ENCODE measurements around the gene NUDT12.

NUDT12 gene

DNA sequence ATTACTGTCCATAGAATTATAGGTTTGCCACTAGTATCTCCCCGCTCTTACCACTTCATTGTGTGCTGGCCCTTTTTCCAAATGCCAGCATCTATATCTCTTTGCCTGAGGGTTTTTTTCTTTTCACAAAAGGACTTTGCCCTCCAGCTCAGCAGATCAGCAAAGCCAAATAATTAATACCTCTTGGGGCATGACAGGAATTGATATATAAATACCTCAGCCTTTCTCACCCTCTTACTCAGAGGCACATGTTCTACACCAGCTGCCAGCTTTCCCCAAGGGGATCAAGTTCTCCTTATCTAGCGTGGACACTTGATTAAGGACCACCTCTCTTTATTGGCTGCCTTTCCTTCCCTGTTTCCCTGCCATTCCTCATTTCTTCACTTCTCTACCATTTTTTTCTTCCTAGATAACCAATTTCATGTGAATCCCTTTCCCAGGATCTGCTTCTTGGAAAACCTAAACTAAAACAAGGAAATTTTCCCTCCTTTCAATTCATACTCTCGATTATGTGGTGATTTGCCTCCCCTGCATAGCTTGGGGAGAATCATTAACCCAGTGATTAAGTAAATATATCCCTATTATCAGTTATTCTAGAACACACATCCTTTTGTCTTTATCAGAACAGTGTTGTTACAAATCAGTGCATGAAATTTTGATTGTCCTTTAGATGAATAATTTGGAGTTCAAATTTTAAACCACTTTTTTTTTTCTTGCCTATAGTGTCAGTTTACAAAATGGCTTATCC is 6.9 kb upstream of the NUDT12 start:
- no peak for TF ChIP-seq TAF1 (IDR thresholded peaks at IDR 0.05; ENCODE audit: low read depth)
- no peak for TF ChIP-seq ZBTB7A (IDR thresholded peaks at IDR 0.05; ENCODE audit: low read depth)
- no peak for TF ChIP-seq CEBPB (IDR thresholded peaks at IDR 0.05)
- TF ChIP-seq TEAD4 (IDR thresholded peaks at IDR 0.05) = no peak
- no peak for TF ChIP-seq CREB1 (IDR thresholded peaks at IDR 0.05; ENCODE audit: low read depth)
- TF ChIP-seq FOXM1 (IDR thresholded peaks at IDR 0.05; ENCODE audit: borderline replicate concordance, low read depth) = no peak

DNA sequence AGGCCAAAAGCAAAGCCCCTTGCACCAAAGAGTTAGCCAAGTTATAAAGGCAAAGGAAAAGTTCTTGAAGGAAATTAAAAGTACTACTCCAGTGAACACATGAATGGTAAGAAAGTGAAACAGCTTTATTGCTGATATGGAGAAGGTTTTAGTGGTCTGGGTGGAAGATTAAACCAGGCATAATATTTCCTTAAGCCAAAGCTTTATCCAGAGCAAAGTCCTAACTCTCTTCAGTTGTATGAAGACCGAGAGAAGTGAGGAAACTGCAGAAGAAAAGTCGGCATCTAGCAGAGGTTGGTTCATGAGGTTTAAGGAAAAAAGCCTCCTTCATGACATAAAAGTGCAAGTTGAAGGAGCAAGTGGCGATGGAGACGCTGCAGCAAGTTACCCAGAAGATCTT is 3.1 kb upstream of the NUDT12 start:
- TF ChIP-seq TEAD4 (IDR thresholded peaks at IDR 0.05) (no peak), TCF12 (IDR thresholded peaks at IDR 0.05; ENCODE audit: low read depth) (no peak), EGR1 (IDR thresholded peaks at IDR 0.05) (no peak), FOXM1 (IDR thresholded peaks at IDR 0.05; ENCODE audit: borderline replicate concordance, low read depth) (no peak), TAF1 (IDR thresholded peaks at IDR 0.05; ENCODE audit: low read depth) (no peak), CEBPB (IDR thresholded peaks at IDR 0.05) (no peak), NFIC (IDR thresholded peaks at IDR 0.05) (no peak), RAD21 (IDR thresholded peaks at IDR 0.05; ENCODE audit: low read depth) (no peak), EP300 (IDR thresholded peaks at IDR 0.05; ENCODE audit: borderline replicate concordance) (no peak)
- TF ChIP-seq, protein P1, sequence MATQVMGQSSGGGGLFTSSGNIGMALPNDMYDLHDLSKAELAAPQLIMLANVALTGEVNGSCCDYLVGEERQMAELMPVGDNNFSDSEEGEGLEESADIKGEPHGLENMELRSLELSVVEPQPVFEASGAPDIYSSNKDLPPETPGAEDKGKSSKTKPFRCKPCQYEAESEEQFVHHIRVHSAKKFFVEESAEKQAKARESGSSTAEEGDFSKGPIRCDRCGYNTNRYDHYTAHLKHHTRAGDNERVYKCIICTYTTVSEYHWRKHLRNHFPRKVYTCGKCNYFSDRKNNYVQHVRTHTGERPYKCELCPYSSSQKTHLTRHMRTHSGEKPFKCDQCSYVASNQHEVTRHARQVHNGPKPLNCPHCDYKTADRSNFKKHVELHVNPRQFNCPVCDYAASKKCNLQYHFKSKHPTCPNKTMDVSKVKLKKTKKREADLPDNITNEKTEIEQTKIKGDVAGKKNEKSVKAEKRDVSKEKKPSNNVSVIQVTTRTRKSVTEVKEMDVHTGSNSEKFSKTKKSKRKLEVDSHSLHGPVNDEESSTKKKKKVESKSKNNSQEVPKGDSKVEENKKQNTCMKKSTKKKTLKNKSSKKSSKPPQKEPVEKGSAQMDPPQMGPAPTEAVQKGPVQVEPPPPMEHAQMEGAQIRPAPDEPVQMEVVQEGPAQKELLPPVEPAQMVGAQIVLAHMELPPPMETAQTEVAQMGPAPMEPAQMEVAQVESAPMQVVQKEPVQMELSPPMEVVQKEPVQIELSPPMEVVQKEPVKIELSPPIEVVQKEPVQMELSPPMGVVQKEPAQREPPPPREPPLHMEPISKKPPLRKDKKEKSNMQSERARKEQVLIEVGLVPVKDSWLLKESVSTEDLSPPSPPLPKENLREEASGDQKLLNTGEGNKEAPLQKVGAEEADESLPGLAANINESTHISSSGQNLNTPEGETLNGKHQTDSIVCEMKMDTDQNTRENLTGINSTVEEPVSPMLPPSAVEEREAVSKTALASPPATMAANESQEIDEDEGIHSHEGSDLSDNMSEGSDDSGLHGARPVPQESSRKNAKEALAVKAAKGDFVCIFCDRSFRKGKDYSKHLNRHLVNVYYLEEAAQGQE (IDR thresholded peaks at IDR 0.05; ENCODE audit: low read depth) = no peak
- TF ChIP-seq, protein P2, sequence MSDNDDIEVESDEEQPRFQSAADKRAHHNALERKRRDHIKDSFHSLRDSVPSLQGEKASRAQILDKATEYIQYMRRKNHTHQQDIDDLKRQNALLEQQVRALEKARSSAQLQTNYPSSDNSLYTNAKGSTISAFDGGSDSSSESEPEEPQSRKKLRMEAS (IDR thresholded peaks at IDR 0.05) = no peak
- TF ChIP-seq, protein P3, sequence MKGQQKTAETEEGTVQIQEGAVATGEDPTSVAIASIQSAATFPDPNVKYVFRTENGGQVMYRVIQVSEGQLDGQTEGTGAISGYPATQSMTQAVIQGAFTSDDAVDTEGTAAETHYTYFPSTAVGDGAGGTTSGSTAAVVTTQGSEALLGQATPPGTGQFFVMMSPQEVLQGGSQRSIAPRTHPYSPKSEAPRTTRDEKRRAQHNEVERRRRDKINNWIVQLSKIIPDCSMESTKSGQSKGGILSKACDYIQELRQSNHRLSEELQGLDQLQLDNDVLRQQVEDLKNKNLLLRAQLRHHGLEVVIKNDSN (IDR thresholded peaks at IDR 0.05) = no peak

DNA sequence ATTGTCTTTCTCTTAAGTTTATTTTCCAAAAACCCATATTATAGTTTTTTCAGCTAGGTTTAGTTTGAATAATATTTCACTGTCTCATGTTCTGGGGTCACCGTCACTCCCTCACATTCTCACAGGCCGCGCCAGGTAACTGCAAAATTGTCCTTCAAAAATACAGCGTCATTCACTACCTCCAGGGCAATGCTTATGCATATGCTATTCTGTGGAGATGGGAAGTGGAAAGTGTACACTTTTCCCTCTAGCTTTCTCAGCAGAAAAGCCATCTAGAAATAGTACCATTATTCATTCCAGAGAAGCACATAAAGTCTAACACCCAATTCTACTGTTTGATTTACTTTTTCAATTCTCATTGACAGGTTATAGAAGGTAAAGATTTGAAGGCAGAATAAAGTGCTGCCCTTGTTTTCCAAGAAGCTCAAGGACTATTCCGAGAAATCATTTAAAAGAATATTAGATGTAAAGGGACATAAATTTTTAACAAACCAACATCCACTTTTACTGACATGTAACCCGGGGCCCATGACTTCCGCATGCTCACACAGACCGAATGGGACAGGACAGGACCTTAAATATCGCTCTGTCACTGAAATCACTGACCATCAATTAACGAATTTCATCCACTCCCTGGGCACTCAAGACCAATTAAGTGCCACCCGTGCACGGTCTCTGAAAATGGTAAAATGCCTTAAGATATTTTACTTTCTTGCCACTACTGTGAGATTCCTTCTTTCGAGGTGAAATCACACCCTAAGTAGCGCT is 720 bp downstream of the NUDT12 start:
- TF ChIP-seq, protein P2 (IDR thresholded peaks at IDR 0.05) = no peak
- TF ChIP-seq, protein P3 (IDR thresholded peaks at IDR 0.05) = no peak
- TF ChIP-seq, protein P1 (IDR thresholded peaks at IDR 0.05; ENCODE audit: low read depth) = no peak
- TF ChIP-seq ZBTB7A (IDR thresholded peaks at IDR 0.05; ENCODE audit: low read depth) (no peak), TEAD4 (IDR thresholded peaks at IDR 0.05) (no peak), TCF12 (IDR thresholded peaks at IDR 0.05; ENCODE audit: low read depth) (no peak), YY1 (IDR thresholded peaks at IDR 0.05; ENCODE audit: low read depth) (no peak), TAF1 (IDR thresholded peaks at IDR 0.05; ENCODE audit: low read depth) (no peak), EP300 (IDR thresholded peaks at IDR 0.05; ENCODE audit: borderline replicate concordance) (no peak), EGR1 (IDR thresholded peaks at IDR 0.05) (no peak), RAD21 (IDR thresholded peaks at IDR 0.05; ENCODE audit: low read depth) (no peak), NFIC (IDR thresholded peaks at IDR 0.05) (no peak)

DNA sequence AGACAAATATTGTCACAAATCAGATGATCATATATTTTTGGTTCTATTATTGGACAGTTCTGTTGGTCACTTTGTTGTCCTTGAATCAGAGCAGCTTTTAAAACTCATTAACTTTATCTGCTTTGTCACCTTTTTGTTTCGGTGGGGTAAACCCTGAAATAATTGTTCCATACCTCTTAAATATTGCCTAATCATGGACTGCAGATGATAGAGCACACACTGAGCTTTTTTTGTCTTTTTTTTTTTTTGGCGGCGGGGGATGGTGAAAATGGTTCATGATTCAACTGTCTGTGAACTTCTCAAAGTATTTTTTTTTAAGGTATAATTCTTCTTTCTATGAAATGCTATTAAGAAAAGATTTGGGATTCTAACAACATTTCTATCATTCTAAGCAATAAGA is 1.8 kb downstream of the NUDT12 start:
- TF ChIP-seq, protein P2 (IDR thresholded peaks at IDR 0.05) = no peak
- TF ChIP-seq, protein P1 (IDR thresholded peaks at IDR 0.05; ENCODE audit: low read depth) = no peak
- TF ChIP-seq FOXM1 (IDR thresholded peaks at IDR 0.05; ENCODE audit: borderline replicate concordance, low read depth) (no peak), NFIC (IDR thresholded peaks at IDR 0.05) (no peak), EP300 (IDR thresholded peaks at IDR 0.05; ENCODE audit: borderline replicate concordance) (no peak), CEBPB (IDR thresholded peaks at IDR 0.05) (no peak), YY1 (IDR thresholded peaks at IDR 0.05; ENCODE audit: low read depth) (no peak), TAF1 (IDR thresholded peaks at IDR 0.05; ENCODE audit: low read depth) (no peak), EGR1 (IDR thresholded peaks at IDR 0.05) (no peak), RAD21 (IDR thresholded peaks at IDR 0.05; ENCODE audit: low read depth) (no peak), CREB1 (IDR thresholded peaks at IDR 0.05; ENCODE audit: low read depth) (no peak), ZBTB7A (IDR thresholded peaks at IDR 0.05; ENCODE audit: low read depth) (no peak)
- TF ChIP-seq, protein P3 (IDR thresholded peaks at IDR 0.05) = no peak

Data from Ishikawa (cell line).